HG03025 (cell line): ENCODE measurements around the gene FAM217A.

Experiments
- ATAC-seq: cut with Tn5 transposase; IDR thresholded peaks from one replicate; pipeline ENCODE4 v1.9.1; 2021; ENCODE audit warnings: mild to moderate bottlenecking, moderate library complexity; ENCODE audit not compliant: unreplicated experiment, low FRiP score

Gene FAM217A

DNA sequence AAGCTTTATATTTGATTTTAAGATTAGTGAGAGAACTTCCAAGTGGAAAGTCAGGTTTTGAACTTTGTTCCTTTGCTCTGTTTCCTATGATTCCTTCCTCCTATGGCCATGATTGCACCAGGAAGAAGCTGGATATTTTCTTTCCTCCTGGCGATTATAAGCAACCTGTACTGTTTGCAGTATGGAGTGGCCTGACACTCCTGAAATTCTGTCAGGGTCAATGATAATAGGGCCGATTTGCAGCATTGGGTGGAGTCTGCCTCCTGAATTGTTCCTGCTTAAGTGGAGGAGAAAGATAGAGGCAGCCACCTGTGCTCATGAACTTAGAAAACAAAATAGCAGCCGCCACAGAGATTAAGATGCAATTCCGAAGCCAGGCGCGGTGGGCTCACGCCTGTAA is 9.8 kb upstream of the FAM217A start:
- no peak for ATAC-seq

DNA sequence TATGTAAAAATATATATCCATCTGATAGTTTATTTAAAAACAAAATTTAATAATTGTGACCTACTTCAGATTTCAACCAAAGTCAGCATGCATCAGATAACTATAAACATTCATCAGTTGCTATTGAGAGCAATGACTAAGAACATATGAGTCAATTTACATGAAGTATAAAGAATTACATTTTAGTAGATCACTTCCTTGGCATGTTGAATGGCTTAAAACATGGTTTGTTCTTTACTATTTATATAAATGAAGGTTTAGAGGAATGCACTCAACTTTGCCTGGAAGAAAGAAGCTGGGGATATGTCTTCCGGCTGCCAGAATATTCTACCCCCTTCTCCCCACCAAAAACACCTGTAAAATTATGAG is 6.4 kb upstream of the FAM217A start:
- ATAC-seq: no peak

DNA sequence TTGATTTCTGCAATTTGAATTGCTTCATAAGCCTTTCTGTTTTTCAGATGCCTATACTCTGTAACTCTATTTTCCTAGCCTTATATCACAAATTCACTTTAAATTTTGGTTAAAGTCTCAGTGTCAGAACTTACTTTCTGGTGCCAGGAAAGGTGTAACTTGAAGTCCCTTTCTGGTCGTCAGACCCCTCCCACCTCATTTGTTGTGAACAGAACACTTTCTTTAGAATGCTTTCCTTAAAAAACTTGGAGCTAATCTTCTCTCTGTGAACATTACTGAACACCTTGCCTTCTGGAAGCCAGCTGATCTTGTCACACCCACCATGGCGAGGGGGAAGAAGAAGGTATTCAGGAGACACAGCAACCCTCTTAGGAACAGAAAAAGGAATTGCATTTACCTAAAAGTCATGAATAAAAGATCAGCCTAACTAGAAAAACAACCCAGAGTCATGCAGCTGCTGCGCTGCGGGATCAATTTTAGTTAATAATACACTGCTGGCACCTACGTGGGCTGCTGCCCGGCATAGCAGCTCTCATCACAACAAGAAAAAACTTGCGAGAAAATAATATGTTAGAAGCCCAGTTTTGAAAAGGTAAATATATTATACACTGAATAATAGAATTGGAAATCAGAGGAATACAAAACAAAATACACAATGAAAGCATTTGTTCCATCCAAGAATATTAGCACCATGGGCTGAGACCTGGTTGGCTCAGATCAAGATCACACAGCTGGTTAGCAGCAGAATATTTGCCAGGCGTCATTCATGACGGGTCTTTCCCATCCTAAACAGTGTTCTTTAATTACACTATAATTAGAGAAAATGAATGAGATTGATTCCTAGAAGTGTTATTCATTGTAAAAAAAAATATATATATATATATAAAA is 5.8 kb upstream of the FAM217A start:
- ATAC-seq: no peak

DNA sequence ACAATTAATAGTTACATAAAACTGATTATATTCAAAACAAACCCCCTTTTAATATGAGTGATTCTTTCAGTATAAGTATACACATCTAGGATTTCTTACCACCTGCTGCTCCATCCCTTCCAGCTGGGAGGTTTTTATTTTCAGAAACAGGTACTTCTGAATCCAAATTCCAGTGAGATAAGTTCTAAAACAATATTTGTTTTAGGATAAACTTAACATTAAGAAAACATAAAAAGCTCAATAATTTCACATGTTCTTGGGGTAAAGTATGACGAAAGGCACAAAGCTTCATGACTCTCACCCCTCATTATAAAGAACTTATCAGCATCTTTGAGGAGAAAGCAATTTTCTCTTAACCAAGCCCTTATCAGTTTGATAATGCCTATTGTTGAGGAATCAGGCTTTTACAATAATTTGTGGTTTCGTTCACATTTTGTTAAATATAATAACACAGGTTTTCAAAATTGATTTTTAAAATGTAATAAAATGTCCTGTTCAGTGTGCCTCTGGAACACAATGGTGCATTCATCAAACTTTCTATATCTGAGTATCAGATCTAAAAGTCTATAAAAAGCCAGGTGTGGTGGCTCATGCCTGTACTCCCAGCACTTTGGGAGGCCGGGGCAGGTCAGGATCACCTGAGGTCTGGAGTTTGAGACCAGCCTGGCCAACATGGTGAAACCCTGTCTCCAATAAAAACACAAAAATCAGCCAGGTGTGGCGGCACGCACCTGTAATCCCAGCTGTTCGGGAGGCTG is 4.3 kb downstream of the FAM217A start:
- ATAC-seq: no peak

DNA sequence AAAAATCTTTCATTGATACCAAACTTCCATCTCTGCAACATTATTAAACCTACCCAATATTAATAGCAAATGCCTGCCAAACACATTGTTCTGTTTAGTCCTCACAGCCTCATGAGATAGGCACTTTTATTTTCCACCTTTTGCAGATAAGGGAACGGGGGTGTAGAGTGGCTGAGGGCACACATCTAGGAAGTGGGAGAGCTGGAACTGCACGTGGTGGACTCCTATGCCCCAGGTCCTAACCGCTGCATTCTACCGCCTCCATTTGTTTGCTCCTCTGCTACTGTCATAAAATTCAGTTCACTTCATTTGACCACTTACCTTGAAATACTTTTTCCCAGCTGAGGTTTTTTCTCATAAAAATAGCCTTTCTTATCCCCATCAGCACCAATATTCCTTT is 7.6 kb downstream of the FAM217A start:
- ATAC-seq: no peak

DNA sequence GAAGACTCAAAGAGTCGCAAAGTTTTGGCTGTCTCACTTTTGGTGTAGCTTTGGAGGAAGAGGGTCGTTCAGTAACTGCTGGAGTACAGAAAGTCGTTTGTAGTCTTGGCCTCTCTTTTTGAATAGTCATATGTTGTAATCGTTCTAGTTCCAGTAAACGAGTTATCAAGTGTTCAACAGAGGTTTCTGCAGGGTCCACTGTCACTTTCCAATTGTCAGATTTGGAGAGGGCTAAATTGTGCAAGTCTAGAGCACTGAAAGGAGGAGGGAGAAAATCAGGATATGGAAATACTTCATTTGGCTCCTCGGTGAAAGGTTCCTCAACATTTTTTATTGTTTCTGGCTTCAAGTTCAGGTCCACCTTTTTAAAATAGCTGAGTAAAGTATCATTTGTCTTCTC is 9.7 kb downstream of the FAM217A start:
- ATAC-seq: no peak

DNA sequence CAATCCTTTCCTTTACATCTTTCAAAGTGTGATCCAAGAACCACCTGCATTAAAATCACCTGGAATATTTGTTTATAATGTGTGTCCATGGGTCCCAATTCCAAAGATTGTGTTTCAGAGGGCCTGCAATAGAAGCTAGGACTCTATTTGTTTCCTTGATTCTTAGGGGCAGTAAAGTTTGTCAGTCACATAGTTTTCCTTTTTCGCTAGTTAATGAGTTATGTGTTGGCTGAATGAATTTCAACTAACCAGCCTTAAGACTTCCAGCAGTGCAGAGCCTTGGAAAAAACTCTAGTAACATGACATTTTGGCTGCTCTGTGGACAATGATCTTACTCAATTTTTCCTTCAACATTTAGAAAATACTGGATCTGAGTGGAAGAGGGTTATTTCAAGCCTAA is 11.3 kb downstream of the FAM217A start:
- ATAC-seq: no peak

DNA sequence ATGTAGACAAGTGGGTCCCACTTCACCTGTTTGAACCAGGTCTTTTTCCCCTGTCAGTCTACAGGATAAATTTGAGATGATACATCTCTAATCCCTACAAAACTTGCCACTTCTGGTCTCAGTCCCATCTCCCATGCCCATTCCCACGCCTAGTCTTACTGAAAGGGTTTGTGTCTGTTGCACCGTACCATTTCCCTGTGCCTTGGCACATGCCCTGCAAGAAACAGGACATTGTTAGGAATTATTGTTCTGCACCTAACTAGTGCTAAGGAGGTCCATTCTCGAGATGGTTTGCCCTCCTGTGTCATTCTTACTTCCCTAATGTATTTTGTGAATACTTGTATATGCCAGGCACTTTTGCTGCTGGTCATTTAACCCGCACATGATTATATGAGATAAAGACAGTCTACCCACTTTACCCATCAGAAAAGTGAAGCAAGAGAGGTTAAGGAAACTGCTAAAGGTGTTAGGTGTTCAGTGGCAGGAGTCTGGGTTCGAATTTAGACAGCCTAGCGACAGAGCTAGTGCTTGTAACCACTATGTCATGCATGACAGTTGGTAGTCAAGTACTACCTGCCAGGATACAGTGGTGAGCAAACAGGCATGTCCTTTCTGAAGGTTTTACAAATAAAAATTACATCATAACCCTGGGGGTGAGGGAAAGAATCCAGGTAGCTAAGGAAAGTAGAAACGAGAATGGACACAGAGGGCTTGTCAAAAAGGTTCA is 12.7 kb downstream of the FAM217A start:
- ATAC-seq: no peak

DNA sequence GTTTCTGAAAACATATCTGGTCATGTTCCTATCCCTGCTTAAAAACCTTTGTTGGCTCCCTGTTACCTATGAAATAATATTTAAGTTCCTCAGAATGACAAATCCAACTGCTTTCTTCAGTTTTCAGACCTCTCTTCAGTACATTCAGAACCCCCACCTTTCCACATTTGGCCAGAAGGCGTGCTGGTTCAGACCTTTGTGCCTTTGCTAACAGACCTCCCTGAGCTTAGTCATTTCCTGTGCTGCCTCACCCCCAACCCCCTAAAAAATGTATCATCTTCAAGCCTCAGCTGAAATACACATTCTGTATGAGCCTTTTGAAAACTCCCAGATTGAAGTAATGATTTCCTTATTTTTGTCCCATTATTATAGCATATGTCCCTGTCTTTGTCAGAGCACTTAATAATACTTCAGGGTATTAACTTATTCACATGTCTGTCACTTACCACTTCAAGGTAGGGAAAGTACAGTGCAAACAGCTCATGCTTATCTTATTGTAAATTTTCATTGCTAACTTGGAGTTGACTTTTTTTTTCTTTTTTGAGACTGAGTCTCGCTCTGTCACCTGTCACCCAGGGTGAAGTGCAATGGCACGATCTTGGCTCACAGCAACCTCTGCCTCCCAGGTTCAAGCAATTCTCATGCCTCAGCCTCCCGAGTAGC is 19.7 kb downstream of the FAM217A start:
- no peak for ATAC-seq

DNA sequence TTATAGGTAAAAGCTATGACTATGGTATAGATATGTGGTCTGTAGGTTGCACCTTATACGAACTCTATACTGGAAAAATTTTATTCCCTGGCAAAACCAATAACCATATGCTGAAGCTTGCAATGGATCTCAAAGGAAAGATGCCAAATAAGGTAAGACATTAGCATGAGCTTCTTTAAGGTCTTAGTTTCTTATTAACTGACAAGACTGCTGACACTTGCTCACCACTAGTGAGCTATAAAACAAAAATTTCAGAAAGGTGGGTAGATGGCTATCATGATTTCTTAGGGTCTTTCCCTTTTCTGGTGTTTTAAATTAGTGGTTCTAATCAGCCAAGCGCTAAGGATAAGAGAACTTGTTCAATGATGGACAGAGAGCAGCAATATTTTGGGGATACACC is 21.9 kb downstream of the FAM217A start:
- ATAC-seq: no peak

DNA sequence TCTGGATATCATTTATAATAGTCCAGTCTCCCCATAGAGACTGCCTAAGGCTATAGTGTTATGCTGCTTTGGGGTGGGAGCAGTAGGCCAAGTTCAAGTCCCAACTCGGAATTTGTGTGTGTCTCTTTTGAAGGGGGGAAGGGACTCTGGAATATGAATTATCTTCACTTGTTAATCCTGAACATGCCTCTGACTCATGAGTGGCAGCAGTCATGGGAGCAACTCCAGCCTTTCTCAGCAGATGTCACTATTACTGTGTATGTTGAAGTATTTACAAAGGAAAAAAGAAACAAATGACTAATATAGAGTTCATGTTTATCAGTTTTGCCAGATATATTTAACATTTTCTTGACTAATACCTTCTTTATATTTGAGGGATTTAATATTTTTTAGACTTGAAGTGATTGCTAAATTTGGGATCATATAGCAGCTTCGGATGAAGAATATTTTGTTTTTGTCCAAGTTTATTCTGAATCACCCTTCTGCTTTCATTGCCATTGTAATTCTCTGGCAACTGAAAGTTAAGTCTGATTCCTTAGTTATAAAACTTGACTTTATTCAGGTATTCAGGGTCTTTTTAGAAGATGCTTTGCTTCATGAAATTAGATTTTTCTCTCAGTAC is 23.4 kb downstream of the FAM217A start:
- ATAC-seq: no peak

DNA sequence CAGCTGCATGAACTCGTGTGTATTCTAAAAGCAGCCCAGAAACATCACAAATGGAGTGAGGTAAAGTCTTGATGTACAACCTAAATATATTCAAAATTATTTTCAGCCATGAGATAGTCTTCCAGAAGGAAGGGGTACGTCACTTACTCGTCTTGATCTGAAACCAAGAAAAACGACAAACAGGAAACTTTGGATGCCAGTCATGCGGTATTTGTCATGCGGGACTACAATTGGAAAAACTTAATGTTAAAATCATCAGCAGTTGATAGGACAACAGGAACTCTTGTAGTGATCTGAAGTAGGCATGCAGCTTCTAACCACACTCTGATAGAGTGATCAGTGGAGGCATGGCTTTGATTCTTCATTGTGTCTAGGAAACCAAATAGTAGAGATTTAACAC is 29.7 kb downstream of the FAM217A start:
- ATAC-seq: no peak

DNA sequence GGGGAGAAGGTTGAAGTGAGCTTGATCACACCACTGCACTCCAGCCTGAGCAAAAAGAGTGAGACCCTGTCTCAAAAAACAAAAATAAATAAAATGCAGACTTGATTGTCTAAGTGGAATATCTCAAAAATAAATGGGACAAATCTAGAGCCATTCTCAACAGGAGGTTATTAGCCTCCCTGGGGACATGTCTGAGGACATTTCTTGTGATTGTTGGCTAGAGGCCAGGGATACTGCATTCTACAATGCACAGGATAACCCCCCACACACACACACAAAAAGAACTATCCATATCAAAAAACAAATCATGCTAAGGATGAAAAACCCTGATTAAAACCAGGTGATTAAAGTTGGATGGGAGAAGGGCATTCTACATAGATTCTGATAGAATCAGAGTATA is 37.5 kb downstream of the FAM217A start:
- no peak for ATAC-seq

DNA sequence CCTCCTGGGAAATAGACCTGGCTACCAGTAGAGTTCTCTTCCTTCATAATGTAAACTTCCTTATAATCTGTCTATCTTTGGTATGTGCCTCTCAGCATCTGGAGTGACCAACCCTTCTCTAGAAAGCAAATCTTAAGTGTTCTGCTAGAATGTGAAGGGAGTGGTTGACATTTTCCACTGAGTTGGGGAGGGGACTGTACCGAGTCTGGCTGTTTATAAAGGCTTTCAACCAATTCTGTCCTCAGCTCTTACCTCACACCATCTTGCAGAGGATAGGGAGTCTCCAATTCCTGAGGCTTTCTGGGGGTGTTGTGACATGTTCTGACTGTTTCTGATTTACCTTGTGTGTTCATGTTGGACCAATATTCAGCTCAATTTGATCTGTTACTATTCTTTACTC is 39.6 kb downstream of the FAM217A start:
- no peak for ATAC-seq

DNA sequence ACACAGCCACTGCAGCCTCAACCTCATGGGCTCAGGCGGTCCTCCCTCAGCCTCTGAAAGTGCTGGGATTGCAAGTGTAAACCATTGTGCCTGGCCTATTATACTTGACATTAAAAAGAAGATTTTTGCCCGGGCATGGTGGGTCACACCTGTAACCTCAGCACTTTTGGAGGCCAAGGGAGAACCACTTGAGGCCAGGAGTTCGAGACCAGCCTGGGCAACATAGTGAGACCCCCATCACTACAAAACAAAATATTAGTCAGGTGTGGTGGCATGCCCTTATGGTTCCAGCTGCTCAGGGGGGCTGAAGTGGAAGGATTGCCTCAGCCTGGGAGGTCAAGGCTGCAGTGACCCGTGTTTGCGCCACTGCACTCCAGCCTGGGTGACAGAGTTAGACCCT is 42.4 kb downstream of the FAM217A start:
- no peak for ATAC-seq

DNA sequence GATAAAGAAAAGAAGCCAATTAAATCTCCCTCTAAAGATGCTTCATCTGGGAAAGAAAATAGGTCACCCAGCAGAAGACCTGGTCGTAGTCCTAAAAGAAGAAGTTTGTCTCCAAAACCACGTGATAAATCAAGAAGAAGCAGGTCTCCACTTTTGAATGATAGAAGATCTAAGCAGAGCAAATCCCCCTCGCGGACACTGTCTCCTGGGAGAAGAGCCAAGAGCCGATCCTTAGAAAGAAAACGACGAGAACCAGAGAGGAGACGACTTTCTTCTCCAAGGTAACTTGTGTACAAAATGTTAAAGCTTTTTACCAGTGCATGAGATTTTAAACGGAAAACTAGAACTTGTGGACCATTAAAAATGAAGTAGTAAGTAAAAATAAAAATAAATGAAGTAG is 46.5 kb downstream of the FAM217A start:
- ATAC-seq: no peak

DNA sequence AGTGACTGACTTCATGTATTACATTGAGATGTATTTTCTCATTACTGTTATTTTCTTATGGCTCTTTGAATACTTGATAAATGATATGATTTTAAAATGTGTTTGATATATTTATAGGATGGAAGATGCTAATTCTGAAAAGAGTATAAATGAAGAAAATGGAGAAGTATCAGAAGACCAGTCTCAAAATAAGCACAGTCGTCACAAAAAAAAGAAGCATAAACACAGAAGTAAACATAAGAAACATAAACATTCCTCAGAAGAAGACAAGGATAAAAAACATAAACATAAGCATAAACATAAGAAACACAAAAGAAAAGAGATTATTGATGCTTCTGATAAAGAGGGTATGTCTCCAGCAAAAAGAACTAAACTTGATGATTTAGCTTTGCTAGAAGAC is 47.5 kb downstream of the FAM217A start:
- no peak for ATAC-seq

DNA sequence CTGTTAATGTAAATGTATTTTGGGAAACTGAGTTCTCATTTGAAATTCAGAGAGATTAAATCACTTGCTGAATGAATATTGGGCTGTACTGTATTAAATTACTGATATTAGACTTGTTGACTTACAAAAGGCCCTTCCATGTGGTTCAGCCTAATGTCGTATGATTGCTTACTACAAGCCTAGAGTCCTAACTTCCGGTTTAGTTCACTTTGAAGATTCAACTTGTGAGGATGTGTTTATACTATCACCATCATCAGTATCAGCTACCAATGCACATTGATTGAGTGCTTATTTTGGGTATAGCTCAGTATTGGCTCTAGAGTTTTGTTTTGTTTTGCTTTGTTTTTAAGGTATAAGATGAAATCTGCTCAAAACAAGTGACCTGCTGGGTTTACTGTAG is 48.3 kb downstream of the FAM217A start:
- ATAC-seq: no peak

DNA sequence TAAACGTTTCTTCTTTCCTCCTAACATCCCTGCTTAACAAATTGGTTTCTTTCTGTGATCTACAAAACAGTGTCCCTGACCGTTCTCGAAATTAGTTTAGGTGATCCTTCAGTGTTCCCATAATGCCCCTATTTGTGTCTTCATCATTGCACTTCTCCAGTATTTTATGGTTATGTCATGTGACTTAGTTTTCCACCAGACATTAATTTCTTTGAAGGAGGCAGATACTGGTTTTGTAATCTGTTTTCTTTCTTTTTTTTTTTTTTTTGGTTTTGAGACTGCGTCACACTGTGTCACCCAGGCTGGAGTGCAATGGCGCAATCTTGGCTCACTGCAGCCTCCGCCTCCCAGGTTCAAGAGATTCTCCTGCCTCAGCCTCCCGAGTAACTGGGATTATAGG is 49.2 kb downstream of the FAM217A start:
- ATAC-seq: no peak

DNA sequence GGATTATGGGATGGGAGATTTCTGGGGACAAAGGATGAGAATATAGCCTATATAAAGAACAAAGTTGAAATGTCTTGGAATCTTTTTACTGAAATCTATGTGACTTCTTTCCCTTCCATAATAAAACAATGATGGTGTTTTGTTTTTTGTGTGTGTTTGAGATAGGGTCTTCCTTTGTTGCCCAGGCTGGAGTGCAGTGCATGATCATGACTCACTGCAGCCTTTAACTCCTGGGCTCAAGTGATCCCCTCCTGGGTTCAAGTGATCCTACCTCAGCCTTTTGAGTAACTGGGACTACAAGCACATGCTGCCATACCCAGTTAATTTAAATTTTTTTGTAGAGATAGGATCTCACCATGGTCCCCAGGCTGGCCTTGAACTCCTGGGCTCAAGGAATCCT is 50.9 kb downstream of the FAM217A start:
- no peak for ATAC-seq
